ENCODE measurements around the gene TRIM56.
"Not testable (repeated sequence)": the region's sequence is repeated elsewhere in the genome, so short reads cannot be mapped to it uniquely, and the experiment has no call there.

TRIM56 gene

GRCh38 chr7:101114492-101114891 lies 29.2 kb downstream of the TRIM56 start:
- FAIRE-seq, result no peak

- FAIRE-seq, result no peak
These were observed 29.9 kb downstream of the TRIM56 start for GRCh38 chr7:101115215-101115614.

GRCh38 chr7:101116898-101117297 lies 31.6 kb downstream of the TRIM56 start:
- no peak for FAIRE-seq

GRCh38 chr7:101118856-101119255 lies 33.6 kb downstream of the TRIM56 start:
- FAIRE-seq, result no peak

GRCh38 chr7:101119876-101120275 lies 34.6 kb downstream of the TRIM56 start:
- FAIRE-seq, result no peak

- no peak for FAIRE-seq
These were observed 35.0 kb downstream of the TRIM56 start for GRCh38 chr7:101120315-101120714.

- not testable (repeated sequence) for FAIRE-seq
These were observed 36.3 kb downstream of the TRIM56 start for GRCh38 chr7:101121631-101121990.

- peak; percentile 97 for FAIRE-seq
These were observed 37.0 kb downstream of the TRIM56 start for GRCh38 chr7:101121991-101122932.

DNA sequence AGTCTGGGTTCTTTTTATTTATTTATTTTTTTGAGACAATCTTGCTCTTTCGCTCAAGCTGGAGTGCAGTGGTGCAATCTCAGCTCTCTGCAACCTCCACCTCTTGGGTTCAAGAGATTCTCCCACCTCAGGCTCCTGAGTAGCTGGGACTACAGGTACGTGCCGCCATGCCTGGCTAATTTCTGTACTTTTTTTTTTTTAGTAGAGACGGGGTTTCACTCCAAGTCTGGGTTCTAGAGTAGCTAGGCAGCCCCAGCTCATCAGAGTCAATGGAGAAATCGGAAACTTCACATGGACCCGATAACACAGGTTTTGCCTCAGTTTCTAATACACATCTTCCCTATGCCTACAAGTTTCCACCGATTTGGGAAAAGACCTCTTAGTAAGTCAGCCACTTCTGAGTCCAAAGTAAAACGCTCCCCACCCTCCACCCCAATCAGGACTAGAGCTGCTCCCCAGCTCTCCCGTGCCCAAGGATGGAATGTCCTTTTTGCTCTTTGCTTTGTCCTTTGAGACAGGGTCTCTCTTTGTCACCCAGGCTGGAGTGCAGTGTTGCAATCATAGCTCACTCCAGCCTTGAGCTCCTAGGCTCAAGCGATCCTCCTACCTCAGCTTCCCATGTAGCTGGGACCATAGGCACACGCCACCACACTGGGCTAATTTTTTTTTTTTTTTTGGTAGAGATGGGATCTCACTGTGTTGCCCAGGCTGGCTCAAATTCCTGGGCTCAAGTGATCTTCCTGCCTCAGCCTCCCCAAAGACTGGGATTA lies 37.8 kb downstream of the TRIM56 start:
- no peak for FAIRE-seq

DNA sequence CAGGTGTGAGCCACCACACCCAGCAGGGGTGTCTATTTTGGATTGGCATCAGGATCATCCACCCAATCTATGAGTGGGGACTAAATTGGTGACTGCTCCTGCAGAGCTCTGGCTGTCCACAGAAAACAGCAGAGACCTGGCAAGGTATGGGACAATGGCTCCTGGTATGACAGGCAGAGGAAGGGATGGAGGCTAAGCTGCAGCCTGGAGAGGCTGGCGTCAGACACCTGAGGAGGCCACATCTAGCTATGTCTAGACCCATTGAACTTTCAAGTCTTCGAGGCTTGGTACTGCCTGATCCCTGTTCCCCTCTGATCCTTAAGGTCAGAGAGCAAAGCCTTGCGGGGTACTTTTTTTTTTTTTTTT lies 38.4 kb downstream of the TRIM56 start:
- no peak for FAIRE-seq

DNA sequence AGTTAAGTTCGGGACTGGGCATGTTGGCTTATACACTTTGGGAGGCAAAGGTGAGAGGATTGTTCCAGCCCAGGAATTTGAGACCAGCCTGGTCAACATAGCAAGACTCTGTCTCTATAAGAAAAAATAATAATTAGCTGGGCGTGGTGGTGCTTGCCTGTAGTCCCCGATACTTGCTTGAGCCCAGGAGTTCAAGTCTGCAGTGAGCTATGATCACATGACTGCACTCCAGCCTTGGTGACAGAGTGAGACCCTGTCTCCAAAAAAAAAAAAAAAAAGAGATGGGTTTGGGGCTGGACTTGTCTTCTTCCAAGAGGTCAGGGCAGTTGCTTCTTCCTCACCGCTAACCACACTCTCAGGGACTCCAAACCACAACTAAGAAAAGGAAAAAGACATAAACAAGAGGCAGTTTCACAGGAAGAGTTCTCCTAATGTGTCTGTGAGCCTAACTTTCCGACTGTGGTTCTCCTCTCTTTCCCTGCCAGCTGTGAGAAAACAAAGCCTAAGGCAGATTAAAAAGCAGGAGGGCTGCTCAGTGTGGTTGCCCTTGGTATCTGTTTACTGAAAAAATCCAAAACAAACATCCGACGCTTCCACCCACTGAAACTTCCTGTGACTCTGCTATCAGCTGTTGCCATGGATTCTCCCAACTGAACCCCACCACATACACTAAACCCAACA lies 39.2 kb downstream of the TRIM56 start:
- no peak for FAIRE-seq

DNA sequence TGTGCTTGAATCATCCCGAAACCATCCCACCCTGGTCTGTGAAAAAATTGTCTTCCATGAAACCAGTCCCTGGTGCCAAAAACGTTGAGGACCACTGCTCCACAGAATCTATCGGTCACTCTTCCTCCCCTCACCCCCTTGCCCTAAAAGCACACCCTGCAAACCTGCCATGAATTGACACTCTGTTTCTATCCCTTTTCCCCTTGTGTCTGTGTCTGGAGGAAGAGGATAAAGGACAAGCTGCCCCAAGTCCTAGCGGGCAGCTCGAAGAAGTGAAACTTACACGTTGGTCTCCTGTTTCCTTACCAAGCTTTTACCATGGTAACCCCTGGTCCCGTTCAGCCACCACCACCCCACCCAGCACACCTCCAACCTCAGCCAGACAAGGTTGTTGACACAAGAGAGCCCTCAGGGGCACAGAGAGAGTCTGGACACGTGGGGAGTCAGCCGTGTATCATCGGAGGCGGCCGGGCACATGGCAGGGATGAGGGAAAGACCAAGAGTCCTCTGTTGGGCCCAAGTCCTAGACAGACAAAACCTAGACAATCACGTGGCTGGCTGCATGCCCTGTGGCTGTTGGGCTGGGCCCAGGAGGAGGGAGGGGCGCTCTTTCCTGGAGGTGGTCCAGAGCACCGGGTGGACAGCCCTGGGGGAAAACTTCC lies 40.8 kb downstream of the TRIM56 start:
- no peak for FAIRE-seq

GRCh38 chr7:101126651-101127459 lies 41.6 kb downstream of the TRIM56 start, which contains the start of gene SERPINE1:
SERPINE1 (plus strand) TSS chr7:101127104; CDS start chr7:101128394, 1,290 bp downstream.
- FAIRE-seq, result peak; percentile 83

DNA sequence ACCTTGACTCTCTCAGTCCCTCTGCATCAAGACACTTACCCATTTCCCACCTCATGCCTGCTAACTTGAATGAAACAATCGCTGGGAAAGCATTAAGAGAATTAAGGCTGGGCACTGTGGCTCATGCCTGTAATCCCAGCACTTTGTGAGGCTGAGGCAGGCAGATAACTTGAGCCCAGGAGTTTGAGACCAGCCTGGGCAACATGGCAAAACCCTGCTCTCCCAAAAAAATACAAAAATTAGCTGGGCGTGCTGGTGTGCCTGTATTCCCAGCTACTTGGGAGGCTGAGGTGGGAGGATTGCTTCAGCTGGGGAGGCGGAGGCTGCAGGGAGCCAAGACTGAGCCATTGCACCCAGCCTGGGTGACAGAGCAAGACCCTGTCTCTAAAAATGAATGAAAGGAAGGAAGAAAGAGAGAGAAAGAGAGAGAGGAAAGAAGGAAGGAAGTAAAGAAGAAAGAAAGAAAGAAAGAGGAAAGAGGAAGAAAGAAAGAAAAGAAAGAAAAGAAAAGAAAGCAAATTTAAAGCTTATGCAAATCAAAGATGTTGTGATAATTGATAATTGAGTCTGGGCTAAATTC lies 42.3 kb downstream of the TRIM56 start:
- FAIRE-seq, result no peak

- no peak for FAIRE-seq
These were observed 43.0 kb downstream of the TRIM56 start for GRCh38 chr7:101128040-101128834.

- FAIRE-seq, result no peak
These were observed 44.4 kb downstream of the TRIM56 start for GRCh38 chr7:101129603-101130117.

- not testable (repeated sequence) for FAIRE-seq
These were observed 47.6 kb downstream of the TRIM56 start for GRCh38 chr7:101132626-101133600.

DNA sequence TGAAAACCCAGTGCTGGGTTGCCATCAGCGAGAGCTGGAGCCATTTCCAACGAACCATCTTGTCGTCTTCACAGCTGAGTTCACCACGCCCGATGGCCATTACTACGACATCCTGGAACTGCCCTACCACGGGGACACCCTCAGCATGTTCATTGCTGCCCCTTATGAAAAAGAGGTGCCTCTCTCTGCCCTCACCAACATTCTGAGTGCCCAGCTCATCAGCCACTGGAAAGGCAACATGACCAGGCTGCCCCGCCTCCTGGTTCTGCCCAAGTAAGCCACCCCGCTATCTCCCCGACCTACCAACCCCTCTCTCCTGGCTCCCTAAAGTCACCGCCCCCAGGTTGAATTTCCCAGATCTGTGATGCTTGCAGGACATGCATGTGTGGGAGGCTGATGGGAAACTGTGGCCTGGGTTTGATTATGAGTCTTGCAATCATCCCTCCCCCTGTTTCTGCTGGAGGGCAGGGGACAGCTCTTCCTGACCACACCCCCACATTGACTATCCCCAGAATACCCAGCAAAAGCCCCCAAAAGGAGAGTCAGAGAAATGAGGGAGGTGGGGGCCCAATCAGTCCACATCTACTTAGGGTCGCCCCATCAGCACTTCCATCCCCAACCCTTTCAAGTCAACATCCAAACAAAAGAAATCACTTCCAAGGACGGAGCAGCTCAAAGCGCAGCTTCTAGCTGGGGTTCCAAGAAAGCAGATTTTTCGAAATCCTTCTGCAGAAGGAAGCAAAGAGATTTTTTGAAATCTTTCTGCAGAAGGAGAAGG lies 48.5 kb downstream of the TRIM56 start:
- FAIRE-seq, result no peak
